Activated CD8-positive, alpha-beta memory T cell treated with anti-CD3 and anti-CD28 coated beads, Interleukin-2, amount 50 U/mL, for 4 hours (primary cell): ENCODE results near the gene KCNIP3.
A peak's percentile ranks its signal among the peaks of the same experiment; 100 is the strongest.
"Not testable (repeated sequence)": the region's sequence is repeated elsewhere in the genome, so short reads cannot be mapped to it uniquely, and the experiment has no call there.

ENCODE experiments used
- DNase-seq: peaks from one replicate; pipeline ENCODE4 v3.0.0-alpha.2; 2020

KCNIP3 gene

DNA sequence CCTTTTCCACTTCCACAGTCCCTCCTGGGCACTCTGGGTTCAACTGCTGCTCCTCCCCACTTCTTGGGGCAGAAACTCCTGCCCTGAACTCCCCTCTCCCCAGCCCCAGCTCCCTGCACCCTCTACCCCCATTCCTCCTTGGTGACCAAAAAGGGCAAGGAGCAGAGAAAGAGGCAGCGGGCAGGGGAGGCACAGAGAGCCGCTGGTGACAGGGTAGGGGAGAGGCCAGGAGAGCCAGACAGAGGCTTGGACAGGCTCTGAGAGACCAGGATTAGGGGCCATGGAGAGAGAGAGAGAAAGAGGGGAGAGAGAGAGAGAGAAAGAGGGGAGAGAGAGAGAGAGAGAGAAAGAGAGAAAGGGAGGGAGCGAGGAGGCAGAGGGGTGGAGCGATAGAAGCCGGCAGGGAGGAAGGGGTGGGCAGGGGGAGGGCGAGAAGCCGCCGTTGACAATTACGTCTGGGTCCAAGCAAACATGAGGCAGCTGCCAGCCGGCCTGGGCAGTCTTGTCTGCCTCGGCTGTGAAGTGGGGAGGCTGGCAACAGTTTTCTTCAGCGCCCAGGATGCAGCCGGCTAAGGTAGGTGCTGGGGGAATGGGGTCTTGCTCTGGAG lies at the start of gene KCNIP3:
TSS of gene KCNIP3 (plus strand) at position 468 of the 608 bp plus-strand sequence. CDS start at position 560, 92 bp downstream.
- no peak for DNase-seq

- DNase-seq, result no peak
Observed at GRCh38 chr2:95258271-95258670, 38.9 kb upstream of the KCNIP3 start.

GRCh38 chr2:95260028-95261023 lies 36.8 kb upstream of the KCNIP3 start:
- no peak for DNase-seq

GRCh38 chr2:95261602-95262001 lies 35.5 kb upstream of the KCNIP3 start:
- DNase-seq, result no peak

DNA sequence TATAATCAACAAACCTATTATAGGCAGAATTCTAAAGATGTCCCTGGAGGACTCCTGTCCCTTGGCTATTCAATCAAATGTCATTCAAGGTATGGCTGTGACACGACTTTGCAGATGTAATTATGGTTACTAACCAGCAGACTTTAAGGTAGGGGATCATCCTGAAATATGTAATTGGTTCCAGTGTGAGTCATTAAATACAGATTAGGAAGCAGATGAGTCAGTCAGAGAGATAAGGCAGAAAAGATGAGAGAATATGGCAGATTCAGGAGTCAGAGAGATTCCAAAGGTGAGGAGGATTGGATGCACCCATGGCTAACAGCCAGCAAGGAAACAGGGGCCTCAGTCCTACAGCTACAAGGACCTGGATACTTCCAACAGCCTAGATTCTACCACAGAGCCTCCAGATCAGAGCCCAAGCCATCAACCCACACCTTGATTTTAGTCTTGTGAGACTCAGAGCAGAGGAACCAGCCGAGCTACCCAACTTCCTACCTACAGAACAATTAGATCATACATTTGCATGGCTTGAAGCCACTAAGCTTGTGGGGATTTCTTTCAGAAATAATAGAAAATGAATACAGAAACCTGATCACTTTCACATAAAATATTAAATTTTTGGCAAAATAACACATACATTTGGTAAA lies 34.1 kb upstream of the KCNIP3 start:
- DNase-seq, result no peak

- no peak for DNase-seq
Observed at GRCh38 chr2:95264624-95265023, 32.5 kb upstream of the KCNIP3 start.

- no peak for DNase-seq
Observed at GRCh38 chr2:95265182-95265581, 32.0 kb upstream of the KCNIP3 start.

- no peak for DNase-seq
Observed at GRCh38 chr2:95266781-95267430, 30.2 kb upstream of the KCNIP3 start.

DNA sequence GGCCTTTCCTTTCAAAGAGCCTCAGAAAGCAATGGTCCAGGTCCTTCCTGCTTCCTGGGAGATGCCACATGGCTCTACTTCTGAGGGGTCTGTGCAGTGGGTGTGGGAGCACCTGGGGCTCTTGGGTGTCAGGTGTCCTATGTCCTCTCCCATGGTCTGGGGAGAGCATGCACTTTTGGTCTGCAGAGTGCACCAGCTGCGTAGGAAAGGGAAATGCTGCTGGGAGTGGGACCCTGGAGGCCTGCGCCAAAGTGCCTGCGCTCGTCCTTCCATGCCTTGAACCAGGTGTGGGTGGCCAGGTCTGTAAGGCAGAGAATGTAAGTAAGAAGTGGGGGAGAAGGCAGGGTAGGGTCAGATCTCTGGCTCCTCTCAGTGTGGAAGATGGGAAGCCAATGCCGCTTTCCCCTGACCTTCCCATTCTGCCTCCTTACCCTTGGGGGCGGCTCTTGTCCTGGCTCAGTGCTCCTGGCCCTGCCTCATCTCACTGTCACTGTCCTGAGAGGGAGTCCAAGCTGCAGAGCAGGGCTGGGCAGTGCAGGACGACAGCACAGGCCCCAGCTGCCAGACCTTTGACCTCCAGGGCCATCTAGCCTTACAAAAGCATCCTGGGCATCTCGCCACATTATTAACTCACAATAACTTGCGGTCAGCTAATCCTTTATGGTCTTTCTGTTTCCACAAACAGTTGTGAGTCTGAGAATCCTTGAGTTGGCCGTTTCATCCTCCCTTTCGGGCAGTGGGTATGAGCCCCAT lies 29.5 kb upstream of the KCNIP3 start:
- DNase-seq, result no peak

DNA sequence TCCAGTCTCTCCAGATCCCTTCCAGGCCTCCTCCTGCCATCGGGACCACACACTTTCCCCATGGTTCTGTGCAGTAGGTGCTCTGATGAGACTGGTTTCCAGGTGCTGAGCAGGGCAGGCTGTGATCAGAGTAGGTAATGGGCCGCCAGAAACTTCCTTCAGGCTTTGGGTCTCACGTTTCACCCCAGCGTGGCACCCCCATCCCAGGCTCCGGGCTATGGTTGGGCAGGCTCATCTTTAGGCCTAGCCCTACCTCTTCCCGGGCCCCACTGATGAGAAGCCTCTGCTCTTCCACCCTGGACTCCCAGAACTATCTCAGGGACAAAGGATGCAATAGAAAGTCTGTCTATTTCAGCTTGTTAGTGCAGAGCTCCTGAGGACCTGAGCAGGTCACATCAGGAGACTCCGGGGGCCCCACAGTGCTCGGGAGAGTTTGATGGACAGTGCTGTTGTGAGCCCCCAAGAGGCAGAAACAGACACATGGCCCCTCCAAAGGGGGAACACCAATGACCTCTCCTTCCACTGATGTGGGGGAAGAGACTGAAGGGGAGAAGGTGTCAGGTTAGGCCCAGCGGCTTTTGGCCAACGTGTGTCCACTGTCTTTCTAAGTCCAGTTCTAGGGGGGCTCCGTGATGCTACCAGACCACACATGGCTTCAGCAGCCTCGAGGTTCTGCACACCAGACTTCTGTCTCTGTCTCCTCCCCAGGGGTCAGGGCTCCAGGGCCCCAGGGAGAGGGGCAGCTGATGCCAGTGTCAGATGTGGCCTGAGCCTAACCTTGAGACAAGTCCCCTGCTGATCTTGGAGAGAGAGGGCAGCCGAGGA lies 28.7 kb upstream of the KCNIP3 start:
- no peak for DNase-seq

DNA sequence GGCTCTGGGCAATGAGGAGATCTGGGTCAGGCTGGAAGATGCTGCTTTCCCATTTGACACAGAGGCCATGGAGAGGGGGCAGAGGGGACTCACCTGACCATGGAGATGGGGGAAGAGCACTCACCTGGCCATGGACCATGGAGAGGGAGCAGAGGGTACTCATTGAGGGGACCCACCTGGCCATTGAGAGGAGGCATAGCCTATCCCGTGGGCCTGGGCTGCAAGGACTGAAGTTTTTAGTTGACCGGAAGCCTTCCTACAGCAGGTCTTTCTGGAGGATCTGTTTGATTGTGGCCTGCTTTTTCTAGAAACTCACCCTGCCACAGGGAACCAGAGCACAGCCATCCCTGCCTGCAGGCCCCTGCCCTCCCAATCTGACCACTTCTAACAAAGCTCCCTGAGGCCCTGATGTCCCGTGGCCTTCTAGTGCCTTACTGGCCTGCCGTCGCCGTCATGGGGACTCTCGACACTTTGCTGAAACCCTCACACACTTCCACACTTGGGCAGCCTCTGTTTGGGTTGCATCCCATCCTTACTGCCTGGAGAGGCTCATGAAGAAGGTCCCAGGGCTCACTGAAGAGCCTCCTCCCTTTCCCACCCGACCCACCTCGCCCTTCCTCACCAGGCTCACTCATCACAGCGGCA lies 28.0 kb upstream of the KCNIP3 start:
- DNase-seq, result no peak

DNA sequence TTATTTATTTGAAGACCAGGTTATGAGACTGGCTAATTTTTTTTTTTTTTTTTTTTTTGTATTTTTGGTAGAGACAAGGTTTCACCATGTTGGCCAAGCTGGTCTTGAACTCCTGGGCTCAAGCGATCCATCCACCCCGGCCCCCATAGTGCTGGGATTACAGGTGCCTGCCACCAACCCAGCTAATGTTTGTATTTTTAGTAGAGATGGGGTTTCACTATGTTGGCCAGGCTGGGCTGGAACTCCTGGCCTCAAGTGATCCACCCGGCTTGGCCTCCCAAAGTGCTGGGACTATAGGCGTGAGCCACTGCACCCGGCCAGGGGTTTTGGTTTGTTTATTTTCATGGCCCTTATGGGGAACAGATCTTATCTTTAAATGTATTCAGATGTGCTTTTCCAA lies 27.4 kb upstream of the KCNIP3 start:
- DNase-seq, result not testable (repeated sequence)

DNA sequence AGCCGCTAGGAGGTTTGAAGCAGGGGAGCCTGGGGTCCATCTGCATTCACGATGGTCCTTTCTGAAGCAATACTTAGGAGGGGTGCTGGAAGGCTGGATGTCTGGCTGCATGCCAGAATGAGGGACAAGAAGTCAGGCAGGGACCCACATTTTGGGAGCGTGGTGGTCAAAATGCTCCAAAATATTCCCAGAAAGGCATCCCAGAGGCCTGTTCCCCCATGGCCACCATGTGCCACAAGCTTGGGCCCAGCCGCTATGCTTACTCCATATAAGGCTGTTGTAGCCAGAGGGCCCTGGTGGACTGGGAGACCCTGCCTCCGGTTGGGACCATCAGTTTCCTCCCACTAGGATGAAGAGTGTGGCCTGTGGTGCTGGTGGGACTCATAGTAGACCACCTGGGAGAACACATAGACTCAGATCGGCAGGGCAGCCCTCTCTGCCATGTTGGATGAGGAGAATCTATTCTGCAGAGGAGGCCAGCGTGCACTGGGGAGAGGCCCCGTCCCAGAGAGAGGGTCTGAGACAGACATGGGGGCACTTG lies 26.5 kb upstream of the KCNIP3 start:
- no peak for DNase-seq

DNA sequence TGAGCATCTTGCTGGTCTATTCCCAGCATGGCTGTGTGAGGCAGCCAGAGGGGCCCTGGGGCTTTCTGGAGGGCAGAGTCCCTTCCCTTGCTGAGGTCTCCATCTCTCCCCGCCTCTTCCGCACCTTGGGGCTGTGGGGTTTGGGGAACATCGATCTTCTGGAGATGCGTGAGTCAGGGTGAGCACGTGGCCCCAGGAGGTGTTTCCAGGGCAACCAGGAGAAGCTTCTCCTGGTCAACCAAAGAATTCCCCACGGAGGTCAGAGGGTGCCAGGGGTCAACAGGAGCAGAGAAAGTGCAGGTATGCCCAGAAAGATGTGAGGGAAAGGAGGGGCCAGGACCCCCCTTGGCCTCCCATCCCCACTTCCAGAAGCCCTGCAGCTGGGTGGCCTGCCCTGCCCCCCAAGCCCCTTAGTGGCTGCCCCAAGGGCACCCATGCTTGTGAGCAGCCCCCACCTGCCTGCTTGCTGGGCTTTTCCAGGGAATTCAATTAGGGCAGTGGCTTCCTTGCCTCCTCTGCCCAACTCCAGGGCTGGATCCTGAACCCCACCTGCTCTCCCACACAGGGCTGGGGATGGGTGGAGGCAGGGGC lies 25.7 kb upstream of the KCNIP3 start:
- no peak for DNase-seq

DNA sequence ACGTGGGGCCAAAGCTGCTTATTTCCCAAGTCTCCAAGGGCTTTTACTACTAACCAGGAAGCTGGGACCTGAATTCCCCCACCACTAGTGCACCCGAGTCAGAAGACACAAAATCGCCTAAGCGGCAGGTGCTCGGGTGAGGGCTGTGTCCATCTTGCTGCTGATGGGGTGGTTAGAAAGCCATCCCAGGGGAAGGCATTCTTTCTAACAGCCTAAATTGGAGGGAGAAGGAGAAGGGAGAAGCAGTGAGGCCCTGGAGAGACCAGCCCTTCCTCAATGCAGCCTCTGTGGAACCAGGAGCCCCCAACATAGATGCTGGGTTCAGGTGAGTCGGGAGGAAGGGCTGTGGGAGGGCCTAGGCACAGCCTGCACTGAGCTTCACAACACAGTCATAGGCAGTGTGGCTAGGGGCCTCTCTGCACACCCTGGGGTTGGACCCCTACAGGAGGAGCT lies 24.8 kb upstream of the KCNIP3 start:
- no peak for DNase-seq

- DNase-seq, result no peak
Observed at GRCh38 chr2:95272781-95273180, 24.4 kb upstream of the KCNIP3 start.

GRCh38 chr2:95273566-95274290 lies 23.4 kb upstream of the KCNIP3 start:
- peak; percentile 4 for DNase-seq

GRCh38 chr2:95274291-95275150 lies 22.6 kb upstream of the KCNIP3 start, which contains the start of gene PROM2:
PROM2 (plus strand) TSS chr2:95274449; CDS start chr2:95274586, 137 bp downstream.
- peak; percentile 4 for DNase-seq
